Endothelial cell (in vitro differentiated cells): ENCODE measurements around the gene TMEM132D. TPM values are rescaled to one million over a fixed set of nuclear protein-coding genes. Genes with fewer than 3 reads are reported as not detected.

Source experiments
- DNase-seq: peaks from one replicate; pipeline ENCODE4 v3.0.0; 2021; ENCODE audit warnings: low spot score
- H3K27ac Mint-ChIP-seq: one replicate; pipeline ENCODE4 v1.8.0; 2021; ENCODE audit warnings: mixed read lengths, inconsistent platforms; ENCODE audit not compliant: unreplicated experiment
- H3K27me3 Mint-ChIP-seq: one replicate; pipeline ENCODE4 v1.8.0; 2021; ENCODE audit warnings: mild to moderate bottlenecking, moderate library complexity, mixed read lengths, inconsistent platforms; ENCODE audit not compliant: unreplicated experiment
- H3K36me3 Mint-ChIP-seq: one replicate; pipeline ENCODE4 v1.8.0; 2021; ENCODE audit warnings: mild to moderate bottlenecking, low read depth, mixed read lengths, inconsistent platforms; ENCODE audit not compliant: unreplicated experiment
- H3K4me1 Mint-ChIP-seq: one replicate; pipeline ENCODE4 v1.8.0; 2021; ENCODE audit warnings: mild to moderate bottlenecking, mixed read lengths, inconsistent platforms; ENCODE audit not compliant: unreplicated experiment
- H3K4me3 Mint-ChIP-seq: one replicate; pipeline ENCODE4 v1.8.0; 2021; ENCODE audit warnings: mild to moderate bottlenecking, mixed read lengths, inconsistent platforms; ENCODE audit not compliant: unreplicated experiment
- H3K9me3 Mint-ChIP-seq: one replicate; pipeline ENCODE4 v1.8.0; 2021; ENCODE audit warnings: mixed read lengths, inconsistent platforms; ENCODE audit not compliant: unreplicated experiment
- total RNA-seq: library from RNA; stranded (reverse); fragmentation: NEBNext Ultra II Directional; extraction: Animal tissue kit (Norgen Biotek cat#: 25700); gene quantifications from one replicate; pipeline ENCODE4 v1.2.1, GENCODE V29; 2021; ENCODE audit not compliant: unreplicated experiment
- TF ChIP-seq, protein P1 (sequence below): fragments of 200-600 bp; sonication (generic); IDR thresholded peaks from one replicate; pipeline ENCODE4 v1.5.0; 2021; ENCODE audit warnings: antibody characterized with exemption; ENCODE audit not compliant: unreplicated experiment

TMEM132D gene
- total RNA-seq, 1 donor from 2014 or later = not detected

DNA sequence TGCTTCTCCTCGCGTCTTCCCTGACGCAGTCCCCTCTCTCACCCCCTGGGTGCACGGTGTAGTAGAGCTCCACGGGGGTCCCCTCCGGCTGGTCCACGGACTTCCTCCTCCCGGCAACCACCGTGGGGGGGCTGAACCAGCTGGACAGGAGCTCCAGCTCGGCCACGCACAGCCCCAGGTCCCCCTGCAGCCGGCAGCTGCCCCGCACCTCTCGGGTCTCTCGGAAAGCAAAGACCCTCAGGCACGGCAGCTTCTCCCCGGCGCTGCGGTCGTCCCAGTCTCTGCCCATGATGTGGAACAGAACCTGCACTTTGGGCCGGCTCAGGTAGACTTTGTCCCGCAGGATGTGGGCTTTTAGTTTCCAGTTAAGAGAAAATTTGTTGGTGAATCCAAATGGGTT lies 203.8 kb downstream of the TMEM132D start:
- TF ChIP-seq, protein P1, sequence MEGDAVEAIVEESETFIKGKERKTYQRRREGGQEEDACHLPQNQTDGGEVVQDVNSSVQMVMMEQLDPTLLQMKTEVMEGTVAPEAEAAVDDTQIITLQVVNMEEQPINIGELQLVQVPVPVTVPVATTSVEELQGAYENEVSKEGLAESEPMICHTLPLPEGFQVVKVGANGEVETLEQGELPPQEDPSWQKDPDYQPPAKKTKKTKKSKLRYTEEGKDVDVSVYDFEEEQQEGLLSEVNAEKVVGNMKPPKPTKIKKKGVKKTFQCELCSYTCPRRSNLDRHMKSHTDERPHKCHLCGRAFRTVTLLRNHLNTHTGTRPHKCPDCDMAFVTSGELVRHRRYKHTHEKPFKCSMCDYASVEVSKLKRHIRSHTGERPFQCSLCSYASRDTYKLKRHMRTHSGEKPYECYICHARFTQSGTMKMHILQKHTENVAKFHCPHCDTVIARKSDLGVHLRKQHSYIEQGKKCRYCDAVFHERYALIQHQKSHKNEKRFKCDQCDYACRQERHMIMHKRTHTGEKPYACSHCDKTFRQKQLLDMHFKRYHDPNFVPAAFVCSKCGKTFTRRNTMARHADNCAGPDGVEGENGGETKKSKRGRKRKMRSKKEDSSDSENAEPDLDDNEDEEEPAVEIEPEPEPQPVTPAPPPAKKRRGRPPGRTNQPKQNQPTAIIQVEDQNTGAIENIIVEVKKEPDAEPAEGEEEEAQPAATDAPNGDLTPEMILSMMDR = no peak
- H3K4me3 Mint-ChIP-seq = no peak overlapping the region
- peaks cover 10% of the 10 kb centered on the region for H3K36me3 Mint-ChIP-seq
- no peaks in the 10 kb centered on the region for H3K4me1 Mint-ChIP-seq
- no peak for DNase-seq
- H3K9me3 Mint-ChIP-seq = peaks cover 50% of the 10 kb centered on the region
- no peak overlapping the region for H3K27ac Mint-ChIP-seq
- no peaks in the 10 kb centered on the region for H3K27me3 Mint-ChIP-seq

- peaks cover 45% of the 10 kb centered on the region for H3K9me3 Mint-ChIP-seq
- DNase-seq = no peak
Observed at GRCh38 chr12:129696926-129697325, 206.9 kb downstream of the TMEM132D start.

GRCh38 chr12:129696405-129696804 lies 207.4 kb downstream of the TMEM132D start:
- peaks cover 16% of the 10 kb centered on the region for H3K36me3 Mint-ChIP-seq
- H3K4me1 Mint-ChIP-seq = no peaks in the 10 kb centered on the region
- no peak for DNase-seq
- H3K9me3 Mint-ChIP-seq = peaks cover 45% of the 10 kb centered on the region
- H3K27me3 Mint-ChIP-seq = no peaks in the 10 kb centered on the region
- H3K27ac Mint-ChIP-seq = no peak overlapping the region
- TF ChIP-seq, protein P1 = no peak
- H3K4me3 Mint-ChIP-seq = no peak overlapping the region

More at GRCh38 chr12:129696926-129697325, 206.9 kb downstream of the TMEM132D start:
- peaks cover 16% of the 10 kb centered on the region for H3K36me3 Mint-ChIP-seq
- H3K4me3 Mint-ChIP-seq = no peak overlapping the region
- H3K4me1 Mint-ChIP-seq = no peaks in the 10 kb centered on the region
- no peaks in the 10 kb centered on the region for H3K27me3 Mint-ChIP-seq
- TF ChIP-seq, protein P1 = no peak
- no peak overlapping the region for H3K27ac Mint-ChIP-seq

GRCh38 chr12:129693731-129694130 lies 210.1 kb downstream of the TMEM132D start:
- Mint-ChIP-seq H3K27ac (no peak overlapping the region), H3K27me3 (no peaks in the 10 kb centered on the region), H3K4me3 (no peak overlapping the region), H3K36me3 (peaks cover 11% of the 10 kb centered on the region), H3K4me1 (no peaks in the 10 kb centered on the region), H3K9me3 (peaks cover 41% of the 10 kb centered on the region)
- no peak for DNase-seq
- TF ChIP-seq, protein P1 = no peak

DNA sequence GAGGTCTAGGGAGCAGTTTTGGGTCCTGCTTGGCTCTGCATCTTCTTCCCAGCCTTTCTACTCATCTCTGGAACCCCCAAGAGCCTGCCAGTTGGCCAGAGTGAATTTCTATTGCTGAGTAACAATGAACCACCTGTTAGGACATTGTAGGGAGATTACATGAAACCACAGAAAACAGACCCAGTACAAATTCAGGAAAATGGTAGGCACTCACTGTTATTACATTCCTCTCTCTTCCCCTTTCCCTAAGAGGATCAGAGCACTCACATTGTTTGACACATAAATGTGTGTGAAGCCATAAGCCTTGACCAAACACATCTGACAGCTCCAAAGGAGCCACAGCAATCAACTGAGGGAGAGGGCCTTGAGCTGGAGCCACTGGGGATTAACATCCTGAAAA lies 216.1 kb downstream of the TMEM132D start:
- no peak overlapping the region for H3K4me3 Mint-ChIP-seq
- H3K9me3 Mint-ChIP-seq = peaks cover 35% of the 10 kb centered on the region
- TF ChIP-seq, protein P1 = no peak
- H3K4me1 Mint-ChIP-seq = no peaks in the 10 kb centered on the region
- no peak for DNase-seq
- H3K36me3 Mint-ChIP-seq = no peaks in the 10 kb centered on the region
- H3K27me3 Mint-ChIP-seq = no peaks in the 10 kb centered on the region
- no peak overlapping the region for H3K27ac Mint-ChIP-seq
